GM12878 (cell line): ENCODE results near the gene SF3B6. TPM values are rescaled to one million over a fixed set of nuclear protein-coding genes. Genes with fewer than 3 reads are reported as not detected.

Source experiments
- ATAC-seq: fragments of 200-7000 bp; cut with Tn5 transposase; 3 replicates; pipeline ENCODE4 v1.9.1; 2020; ENCODE audit warnings: mild to moderate bottlenecking, moderate library complexity
- BruUV-seq: library from RNA; stranded (reverse); fragments of 400-500 nt; replicated peaks from 2 replicates; lab custom pipeline; 2021; lab: Mats Ljungman, UMichigan
- CTCF ChIA-PET: fragments of 300-600 bp; sonication (Branson Sonifier 250); formaldehyde crosslinking; extraction: SDS; loops from one replicate; lab custom pipeline; 2021; ENCODE audit warnings: inconsistent platforms; lab: Yijun Ruan, JAX
- POLR2A ChIA-PET: fragments of 350-600 bp; formaldehyde crosslinking; extraction: SDS; loops from one replicate; lab custom pipeline; 2021; ENCODE audit warnings: inconsistent platforms; lab: Charles Lee
- RAD21 ChIA-PET: fragments of 300-600 bp; sonication (Branson Sonifier 250); formaldehyde crosslinking; loops from one replicate; lab custom pipeline; 2023; ENCODE audit warnings: antibody characterized with exemption; ENCODE audit not compliant: unreplicated experiment; lab: Charles Lee
- SMC1A ChIA-PET: fragments of 300-600 bp; sonication (Branson Sonifier 250); formaldehyde crosslinking; loops from one replicate; lab custom pipeline; 2023; ENCODE audit not compliant: unreplicated experiment, uncharacterized antibody; lab: Charles Lee
- DNase-seq: peaks from one replicate; pipeline ENCODE4 v3.0.0-alpha.2; 2011; ENCODE audit warnings: low read depth, low spot score
- FAIRE-seq: peaks from 3 replicates; lab custom pipeline; 2011; peaks lifted over from hg19 to GRCh38; lab: Jason Lieb, UNC
- H2AFZ ChIP-seq: 2 replicates; pipeline ENCODE4 v1.6.0; 2011; ENCODE audit warnings: low read depth, low read length, control low read depth; ENCODE audit not compliant: control insufficient read depth
- H3K27ac ChIP-seq: 2 replicates; pipeline ENCODE4 v1.5.1; 2011; ENCODE audit warnings: control low read depth; ENCODE audit not compliant: control insufficient read depth, insufficient read depth
- H3K27me3 ChIP-seq, 2 experiments: replicated peaks in 1 of 2; 2 replicates each; pipeline versions ENCODE4 v1.6.0 to v1.6.1; 2011; ENCODE audit warnings: low read length in 1 of 2; ENCODE audit not compliant: control insufficient read depth in 2 of 2, insufficient read depth in 2 of 2
- H3K36me3 ChIP-seq, 2 experiments: 2 replicates each; pipeline ENCODE4 v1.5.1; 2011; ENCODE audit warnings: low read length in 1 of 2; ENCODE audit not compliant: control insufficient read depth in 2 of 2, insufficient read depth in 2 of 2
- H3K4me1 ChIP-seq: 2 replicates; pipeline ENCODE4 v1.6.1; 2011; ENCODE audit warnings: mild to moderate bottlenecking, low read length, moderate library complexity, mixed read lengths; ENCODE audit not compliant: control insufficient read depth, insufficient read depth
- H3K4me2 ChIP-seq: 2 replicates; pipeline ENCODE4 v1.6.0; 2011; ENCODE audit warnings: control low read depth; ENCODE audit not compliant: control insufficient read depth, insufficient read depth
- H3K4me3 ChIP-seq: fragments of 200-600 bp; sonication (generic); 2 replicates; pipeline ENCODE4 v1.5.1; 2016
- H3K79me2 ChIP-seq: 2 replicates; pipeline ENCODE4 v1.6.0; 2011; ENCODE audit warnings: low read length; ENCODE audit not compliant: control insufficient read depth, insufficient read depth
- H3K9ac ChIP-seq: 2 replicates; pipeline ENCODE4 v1.8.0; 2011; ENCODE audit warnings: low read length, control low read depth, mixed read lengths; ENCODE audit not compliant: control insufficient read depth, insufficient read depth
- H3K9me3 ChIP-seq: replicated peaks from 3 replicates; pipeline ENCODE4 v1.5.1; 2011; ENCODE audit warnings: mild to moderate bottlenecking, low read length; ENCODE audit not compliant: control insufficient read depth, insufficient read depth
- H4K20me1 ChIP-seq: 2 replicates; pipeline ENCODE4 v1.6.0; 2011; ENCODE audit not compliant: control insufficient read depth, insufficient read depth
- ATF7 ChIP-seq: fragments of 450-650 bp; IDR thresholded peaks from 2 replicates; pipeline ENCODE4 v1.6.1; 2016; ENCODE audit warnings: low read depth, mild to moderate bottlenecking
- NR2F1 ChIP-seq: fragments of 450-650 bp; conservative IDR thresholded peaks from 2 replicates; pipeline ENCODE4 v1.6.1; 2017; ENCODE audit warnings: mild to moderate bottlenecking
- SMC3 ChIP-seq: IDR thresholded peaks from 2 replicates; pipeline ENCODE4 v1.6.1; 2011; ENCODE audit warnings: low read length, improper control_type of control experiment, borderline replicate concordance
- SUZ12 ChIP-seq: fragments of 200-600 bp; sonication (generic); IDR thresholded peaks from one replicate; pipeline ENCODE4 v1.6.1; 2018; ENCODE audit warnings: antibody characterized with exemption, mild to moderate bottlenecking; ENCODE audit not compliant: unreplicated experiment
- YBX1 ChIP-seq: fragments of 450-650 bp; IDR thresholded peaks from 2 replicates; pipeline ENCODE4 v1.6.1; 2016; ENCODE audit warnings: antibody characterized with exemption
- WGBS: methylation state at CpG from one replicate; pipeline ENCODE4 v1.1.6; 2016; ENCODE audit warnings: low lambda C conversion rate; ENCODE audit not compliant: insufficient replicate concordance, insufficient coverage; ENCODE audit errors: missing lambda C conversion rate; 5-methylcytosine and 5-hydroxymethylcytosine counted together
- in situ Hi-C: fragments of 300-500 bp; cut with MboI; formaldehyde crosslinking; loops from 9 replicates; pipeline ENCODE4 v1.14.3; 2018; ENCODE audit warnings: mixed read lengths
- intact Hi-C: fragments of 100-400 bp; cut with micrococcal nuclease; formaldehyde crosslinking; loops from one replicate; pipeline ENCODE4 v1.14.2; 2022; ENCODE audit not compliant: unreplicated experiment
- polyA plus RNA-seq, 11 experiments: library from polyadenylated mRNA; depleted of rRNA in 4 of 11; unstranded in 6 of 11; stranded (reverse) in 5 of 11; fragments of >200 nt; fragmentation: Nextera tagmentation in 4 of 11; fragmentation: Illumina TruSeq in 1 of 11; extraction: Ambion mirVana in 4 of 11; extraction: Trizol in 1 of 11; gene quantifications; 1 replicate in 1 of 11; 2 replicates in 10 of 11; pipeline versions ENCODE4 v1.2.1 to v1.2.3, GENCODE V29; 2011 to 2016; ENCODE audit warnings: inconsistent platforms in 2 of 11, missing spikeins in 2 of 11, low read depth in 1 of 11
- total RNA-seq, 4 experiments: library from RNA; depleted of rRNA in 3 of 4; stranded (reverse); fragments of >200 nt in 3 of 4; fragmentation: Illumina TruSeq in 1 of 4; extraction: Trizol in 1 of 4; gene quantifications; 2 replicates each; pipeline versions ENCODE4 v1.2.1 to v1.2.3, GENCODE V29; 2013 to 2021

SF3B6 gene
- total and polyA plus RNA-seq, 10 of the 15 experiments (the other 5 are each of a cell fraction or from before 2014, with no cell fraction given) = 118 to 584 (median 270) TPM

- Histone ChIP-seq H3K9ac (no peak overlapping the region), H4K20me1 (no peaks in the 10 kb centered on the region), H3K79me2 (peaks cover 7% of the 10 kb centered on the region), H3K9me3 (no peaks in the 10 kb centered on the region), H3K4me2 (peak overlapping the region; percentile 90; the same call in 1 of the 2 replicates), H3K4me1 (peaks cover 11% of the 10 kb centered on the region), H2AFZ (no peak overlapping the region; the same call in 1 of the 2 replicates), H3K27ac (no peak overlapping the region), H3K4me3 (peak overlapping the region; percentile 54; the same call in 1 of the 2 replicates), H3K36me3 (no peaks in the 10 kb centered on the region), H3K27me3 (peaks cover 0 to 5% of the 10 kb centered on the region in 2 experiments; a peak in 3 of 4 replicates)
- POLR2A ChIA-PET = interaction anchor here (1.0 to 1.1 kb wide), 2 partner anchors 11 to 17 kb away, joined by 3 read pairs; no protein-coding TSS in a partner anchor
- no peak for ATAC-seq
- BruUV-seq = no TSS peak
- FAIRE-seq = no peak
- SMC1A ChIA-PET = interaction anchor here (1.3 kb wide), 1 partner anchor 10 kb away, joined by 3 read pairs; no protein-coding TSS in a partner anchor
- no peak for TF ChIP-seq ATF7
- TF ChIP-seq YBX1 = no peak
- peak; percentile 46 for TF ChIP-seq SUZ12
- no peak for TF ChIP-seq SMC3
- TF ChIP-seq NR2F1 = no peak
- CTCF ChIA-PET = interaction anchor here (0.9 to 3.7 kb wide), 3 partner anchors 32 to 226 kb away, joined by 3 to 26 read pairs (median 5); partner anchors contain the start of gene ATAD2B
- RAD21 ChIA-PET = no interaction called here
- 22% methylated on average over 45 of the region's 47 CpGs for WGBS
- intact Hi-C loops (no loop called here), in situ Hi-C loops (no loop called here)
- DNase-seq = no peak
These were observed 25.8 kb downstream of the SF3B6 start for GRCh38 chr2:24050041-24050979.
